ENCODE data around the gene TMEM115. TPM values are rescaled to one million over a fixed set of nuclear protein-coding genes. Genes with fewer than 3 reads are reported as not detected.
A peak's percentile ranks its signal among the peaks of the same experiment; 100 is the strongest.

The TMEM115 gene
- total and polyA plus RNA-seq, 9 of the 15 experiments (the other 6 are each of a cell fraction or from before 2014, with no cell fraction given), result 1.6 to 26.9 (median 14.1) TPM

GRCh38 chr3:50337175-50337861 lies 22.0 kb downstream of the TMEM115 start (continued):
- TF ChIP-seq ZNF407 (IDR thresholded peaks at IDR 0.05; ENCODE audit: low read depth), result no peak
- no peak; the same call in 1 of the 2 replicates for TF ChIP-seq TCF7 (IDR thresholded peaks at IDR 0.05; ENCODE audit: borderline replicate concordance)
- peak; percentile 77; the same call in 1 of the 2 replicates for TF ChIP-seq E2F1 (CRISPR knock-in tag; IDR thresholded peaks at IDR 0.05)
- 0 out of 2 replicates have a peak, but pooled peaks have one; percentile 17 for TF ChIP-seq ZNF197 (CRISPR knock-in tag; IDR thresholded peaks at IDR 0.05; ENCODE audit: low read depth)
- no peak for TF ChIP-seq GTF2B (IDR thresholded peaks at IDR 0.05; ENCODE audit: extremely low read depth, insufficient read length)
- TF ChIP-seq HCFC1 (IDR thresholded peaks at IDR 0.05; ENCODE audit: low read depth, low read length), result 0 out of 2 replicates have a peak, but pooled peaks have one; percentile 8
- TF ChIP-seq CBX1 (IDR thresholded peaks at IDR 0.05; ENCODE audit: low read depth), result 0 out of 2 replicates have a peak, but pooled peaks have one; percentile 48
- TF ChIP-seq POLR2G (IDR thresholded peaks at IDR 0.05; ENCODE audit: low read depth, low read length), result peak; percentile 88
- TF ChIP-seq CCNT2 (IDR thresholded peaks at IDR 0.05; ENCODE audit: borderline replicate concordance, extremely low read depth, insufficient read length, low read depth, low read length), result peak; percentile 78
- 0 out of 2 replicates have a peak, but pooled peaks have one; percentile 61 for TF ChIP-seq ZBTB17 (CRISPR knock-in tag; IDR thresholded peaks at IDR 0.05)
- TF ChIP-seq HBP1 (CRISPR knock-in tag; IDR thresholded peaks at IDR 0.05), result 0 out of 2 replicates have a peak, but pooled peaks have one; percentile 18
- peak; percentile 53; the same call in 1 of the 2 replicates for TF ChIP-seq RNF2 (IDR thresholded peaks at IDR 0.05)
- no peak for TF ChIP-seq ZNF384 (IDR thresholded peaks at IDR 0.05; ENCODE audit: low read depth, low read length)
- TF ChIP-seq TAL1 (IDR thresholded peaks at IDR 0.05), result no peak
- peak; percentile 93 for TF ChIP-seq JUND (IDR thresholded peaks at IDR 0.05; ENCODE audit: borderline replicate concordance, low read depth, low read length)
- TF ChIP-seq JUND (tag; IDR thresholded peaks at IDR 0.05; ENCODE audit: borderline replicate concordance, low read depth, low read length), result peak; percentile 86; the same call in 1 of the 3 replicates
